ENCODE measurements around the gene STYXL2. TPM values are rescaled to one million over a fixed set of nuclear protein-coding genes. Genes with fewer than 3 reads are reported as not detected.

The STYXL2 gene
- total and polyA plus RNA-seq, 2 of the 4 experiments (the other 2 are of a cell fraction), result not detected

DNA sequence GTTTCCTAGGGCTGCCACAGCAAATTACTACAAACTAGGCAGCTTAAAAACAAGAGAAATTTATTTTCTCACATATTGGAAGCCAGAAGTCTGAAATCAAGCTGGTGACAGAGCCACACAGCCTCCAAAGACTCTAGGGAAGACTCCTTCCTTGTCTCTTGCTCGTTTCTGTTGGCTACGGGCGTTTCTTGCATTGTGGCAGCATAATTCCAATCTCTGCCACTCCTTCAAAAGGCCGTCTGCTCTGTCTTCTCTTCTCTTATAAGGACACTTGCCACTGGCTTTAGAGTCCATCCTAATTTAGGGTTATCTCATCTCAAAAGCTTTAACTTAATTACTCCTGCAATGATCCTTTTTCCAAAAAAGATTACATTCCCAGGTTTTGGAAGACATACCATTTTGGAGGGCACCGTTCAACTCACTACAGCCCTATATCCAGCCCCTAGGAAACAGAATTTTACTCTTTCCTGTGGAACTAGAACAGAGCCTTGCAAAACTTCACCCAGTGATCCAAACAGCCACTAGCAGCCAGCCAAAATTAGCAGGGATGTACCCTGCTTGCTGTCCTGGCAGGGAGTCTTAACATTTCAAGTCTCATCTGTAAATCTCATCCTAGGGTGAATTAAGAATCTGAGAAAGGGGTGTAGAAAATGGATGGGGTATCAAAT lies 9.2 kb downstream of the STYXL2 start:
- DNase-seq (no peak), ATAC-seq (ENCODE audit: low read depth) (no peak)
- Histone ChIP-seq H2AFZ (replicated peaks; ENCODE audit: low read length, poor library complexity) (no peak overlapping the region), H4K20me1 (ENCODE audit: insufficient read depth, low read length) (no peaks in the 10 kb centered on the region), H3K56ac (ENCODE audit: extremely low read depth, insufficient read depth, low read length) (no peak overlapping the region), H3K27ac (ENCODE audit: insufficient read depth, low read length) (no peak overlapping the region), H3K4ac (ENCODE audit: low read depth, low read length) (no peak overlapping the region), H3K18ac (ENCODE audit: low read depth, low read length) (no peak overlapping the region), H3K79me1 (ENCODE audit: low read depth in 1 of 2, low read length in 2 of 2) (no peaks in the 10 kb centered on the region), H2BK15ac (ENCODE audit: low read depth, low read length) (no peak overlapping the region), H4K5ac (ENCODE audit: low read depth, low read length) (no peak overlapping the region), H3K14ac (replicated peaks; ENCODE audit: low read depth, low read length) (no peak overlapping the region), H2BK120ac (ENCODE audit: low read depth, low read length) (no peak overlapping the region), H2AK5ac (ENCODE audit: low read depth, low read length) (no peak overlapping the region), H2AK9ac (replicated peaks; ENCODE audit: low read depth, low read length, poor library complexity) (no peak overlapping the region), H3K9ac (ENCODE audit: low read depth, low read length) (no peak overlapping the region), H3K27me3 (ENCODE audit: control insufficient read depth, insufficient read depth, low read length) (peaks cover 3% of the 10 kb centered on the region; the same call in 1 of the 2 replicates), H4K8ac (ENCODE audit: low read depth in 2 of 2, low read length in 2 of 2) (no peak overlapping the region), H2BK20ac (ENCODE audit: low read depth, low read length) (no peak overlapping the region), H3K23ac (ENCODE audit: low read depth, low read length) (no peak overlapping the region), H3K9me1 (ENCODE audit: insufficient read depth, low read length) (no peaks in the 10 kb centered on the region), H3K9me3 (ENCODE audit: control insufficient read depth, insufficient read depth, low read length) (no peaks in the 10 kb centered on the region), H2BK5ac (ENCODE audit: low read depth, low read length, poor library complexity, severe bottlenecking) (no peak overlapping the region), H3K4me1 (ENCODE audit: control insufficient read depth, insufficient read depth, low read length) (no peaks in the 10 kb centered on the region), H3K4me3 (ENCODE audit: insufficient read depth, low read depth, low read length) (no peak overlapping the region), H3K4me2 (ENCODE audit: low read depth, low read length) (no peak overlapping the region), H4K91ac (ENCODE audit: insufficient read depth, low read depth, low read length) (no peak overlapping the region), H3K36me3 (ENCODE audit: control insufficient read depth, insufficient read depth, low read length) (no peaks in the 10 kb centered on the region)
- no TSS peak for BruUV-seq (replicated peaks)
- CTCF ChIA-PET, result no interaction called here
- TF ChIP-seq POLR2A (IDR thresholded peaks at IDR 0.05; ENCODE audit: low read depth, low read length) (no peak), BHLHE40 (IDR thresholded peaks at IDR 0.05; ENCODE audit: low read depth, low read length) (no peak), MAZ (IDR thresholded peaks at IDR 0.05; ENCODE audit: borderline replicate concordance, low read depth, low read length) (no peak), MAFK (IDR thresholded peaks at IDR 0.05; ENCODE audit: low read depth, low read length) (no peak), CEBPB (IDR thresholded peaks at IDR 0.05; ENCODE audit: low read depth, low read length) (no peak), SMC3 (IDR thresholded peaks at IDR 0.05; ENCODE audit: low read depth, low read length) (no peak), FOS (IDR thresholded peaks at IDR 0.05; ENCODE audit: low read depth, low read length) (no peak), RAD21 (IDR thresholded peaks at IDR 0.05; ENCODE audit: low read length) (no peak), MXI1 (IDR thresholded peaks at IDR 0.05; ENCODE audit: borderline replicate concordance, low read depth, low read length) (no peak), RFX5 (IDR thresholded peaks at IDR 0.05; ENCODE audit: low read depth, low read length) (no peak), CHD1 (IDR thresholded peaks at IDR 0.05; ENCODE audit: low read depth, low read length) (no peak), RCOR1 (IDR thresholded peaks at IDR 0.05; ENCODE audit: insufficient replicate concordance, low read length) (no peak), NFE2L2 (IDR thresholded peaks at IDR 0.05; ENCODE audit: low read depth, low read length) (no peak)
- TF ChIP-seq, protein P1, sequence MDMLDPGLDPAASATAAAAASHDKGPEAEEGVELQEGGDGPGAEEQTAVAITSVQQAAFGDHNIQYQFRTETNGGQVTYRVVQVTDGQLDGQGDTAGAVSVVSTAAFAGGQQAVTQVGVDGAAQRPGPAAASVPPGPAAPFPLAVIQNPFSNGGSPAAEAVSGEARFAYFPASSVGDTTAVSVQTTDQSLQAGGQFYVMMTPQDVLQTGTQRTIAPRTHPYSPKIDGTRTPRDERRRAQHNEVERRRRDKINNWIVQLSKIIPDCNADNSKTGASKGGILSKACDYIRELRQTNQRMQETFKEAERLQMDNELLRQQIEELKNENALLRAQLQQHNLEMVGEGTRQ (IDR thresholded peaks at IDR 0.05; ENCODE audit: low read depth, low read length), result no peak
- TF ChIP-seq, protein P2, sequence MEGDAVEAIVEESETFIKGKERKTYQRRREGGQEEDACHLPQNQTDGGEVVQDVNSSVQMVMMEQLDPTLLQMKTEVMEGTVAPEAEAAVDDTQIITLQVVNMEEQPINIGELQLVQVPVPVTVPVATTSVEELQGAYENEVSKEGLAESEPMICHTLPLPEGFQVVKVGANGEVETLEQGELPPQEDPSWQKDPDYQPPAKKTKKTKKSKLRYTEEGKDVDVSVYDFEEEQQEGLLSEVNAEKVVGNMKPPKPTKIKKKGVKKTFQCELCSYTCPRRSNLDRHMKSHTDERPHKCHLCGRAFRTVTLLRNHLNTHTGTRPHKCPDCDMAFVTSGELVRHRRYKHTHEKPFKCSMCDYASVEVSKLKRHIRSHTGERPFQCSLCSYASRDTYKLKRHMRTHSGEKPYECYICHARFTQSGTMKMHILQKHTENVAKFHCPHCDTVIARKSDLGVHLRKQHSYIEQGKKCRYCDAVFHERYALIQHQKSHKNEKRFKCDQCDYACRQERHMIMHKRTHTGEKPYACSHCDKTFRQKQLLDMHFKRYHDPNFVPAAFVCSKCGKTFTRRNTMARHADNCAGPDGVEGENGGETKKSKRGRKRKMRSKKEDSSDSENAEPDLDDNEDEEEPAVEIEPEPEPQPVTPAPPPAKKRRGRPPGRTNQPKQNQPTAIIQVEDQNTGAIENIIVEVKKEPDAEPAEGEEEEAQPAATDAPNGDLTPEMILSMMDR (conservative IDR thresholded peaks at IDR 0.05; ENCODE audit: low read depth, low read length), result no peak
- TF ChIP-seq, protein P3, sequence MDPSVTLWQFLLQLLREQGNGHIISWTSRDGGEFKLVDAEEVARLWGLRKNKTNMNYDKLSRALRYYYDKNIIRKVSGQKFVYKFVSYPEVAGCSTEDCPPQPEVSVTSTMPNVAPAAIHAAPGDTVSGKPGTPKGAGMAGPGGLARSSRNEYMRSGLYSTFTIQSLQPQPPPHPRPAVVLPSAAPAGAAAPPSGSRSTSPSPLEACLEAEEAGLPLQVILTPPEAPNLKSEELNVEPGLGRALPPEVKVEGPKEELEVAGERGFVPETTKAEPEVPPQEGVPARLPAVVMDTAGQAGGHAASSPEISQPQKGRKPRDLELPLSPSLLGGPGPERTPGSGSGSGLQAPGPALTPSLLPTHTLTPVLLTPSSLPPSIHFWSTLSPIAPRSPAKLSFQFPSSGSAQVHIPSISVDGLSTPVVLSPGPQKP (IDR thresholded peaks at IDR 0.05; ENCODE audit: borderline replicate concordance, low read depth, low read length), result no peak
- POLR2A ChIA-PET (ENCODE audit: unreplicated experiment), result no interaction called here
- intact Hi-C loops (cut with micrococcal nuclease) (no loop called here), dilution Hi-C loops (cut with HindIII; ENCODE audit: low sequenced_read_pairs, unreplicated experiment) (no loop called here), in situ Hi-C loops (cut with MboI; ENCODE audit: low sequenced_read_pairs) (no loop called here)
- 55% methylated on average over 5 of the region's 5 CpGs; no CpG with 5 or more reads in 1 of the 2 experiments for WGBS, 2 experiments (ENCODE audit: extremely low coverage in 2 of 2, insufficient read length in 1 of 2)

Data from IMR-90 (cell line).